HG02981 (cell line): ENCODE results near the gene PTPRN2.
"Not testable (repeated sequence)": the region's sequence is repeated elsewhere in the genome, so short reads cannot be mapped to it uniquely, and the experiment has no call there.

Experiments used
- ATAC-seq: cut with Tn5 transposase; IDR thresholded peaks from one replicate; pipeline ENCODE4 v1.9.1; 2021; ENCODE audit warnings: mild to moderate bottlenecking, moderate library complexity; ENCODE audit not compliant: unreplicated experiment

Gene PTPRN2

GRCh38 chr7:158050978-158051651 is 536.5 kb downstream of the PTPRN2 start:
- no peak for ATAC-seq

- ATAC-seq: no peak
These were observed 537.1 kb downstream of the PTPRN2 start for GRCh38 chr7:158050441-158050977.

- no peak for ATAC-seq
These were observed 538.4 kb downstream of the PTPRN2 start for GRCh38 chr7:158049271-158049670.

- no peak for ATAC-seq
These were observed 539.1 kb downstream of the PTPRN2 start for GRCh38 chr7:158048569-158048968.

GRCh38 chr7:158047391-158048059 is 540.1 kb downstream of the PTPRN2 start:
- ATAC-seq: no peak

GRCh38 chr7:158046246-158046645 is 541.4 kb downstream of the PTPRN2 start:
- not testable (repeated sequence) for ATAC-seq

GRCh38 chr7:158044482-158044823 is 543.2 kb downstream of the PTPRN2 start:
- ATAC-seq: no peak

GRCh38 chr7:158043551-158044481 is 543.8 kb downstream of the PTPRN2 start:
- no peak for ATAC-seq

GRCh38 chr7:158042156-158042880 is 545.3 kb downstream of the PTPRN2 start:
- no peak for ATAC-seq

- no peak for ATAC-seq
These were observed 547.4 kb downstream of the PTPRN2 start for GRCh38 chr7:158040199-158040598.

- ATAC-seq: no peak
These were observed 548.4 kb downstream of the PTPRN2 start for GRCh38 chr7:158039270-158039669.

- no peak for ATAC-seq
These were observed 550.4 kb downstream of the PTPRN2 start for GRCh38 chr7:158037211-158037610.

GRCh38 chr7:158035343-158035742 is 552.3 kb downstream of the PTPRN2 start:
- ATAC-seq: no peak

- no peak for ATAC-seq
These were observed 553.1 kb downstream of the PTPRN2 start for GRCh38 chr7:158034571-158034970.

- ATAC-seq: not testable (repeated sequence)
These were observed 553.7 kb downstream of the PTPRN2 start for GRCh38 chr7:158033925-158034324.

- ATAC-seq: no peak
These were observed 554.4 kb downstream of the PTPRN2 start for GRCh38 chr7:158033196-158033595.

GRCh38 chr7:158032561-158033115 is 555.0 kb downstream of the PTPRN2 start:
- ATAC-seq: no peak

- ATAC-seq: no peak
These were observed 555.7 kb downstream of the PTPRN2 start for GRCh38 chr7:158031867-158032308.

- ATAC-seq: no peak
These were observed 557.1 kb downstream of the PTPRN2 start for GRCh38 chr7:158030566-158030965.

- no peak for ATAC-seq
These were observed 557.6 kb downstream of the PTPRN2 start for GRCh38 chr7:158030071-158030470.
